Thyroid gland (tissue), 4 donors: ENCODE measurements around the gene SPECC1.
"Not testable (repeated sequence)": the region's sequence is repeated elsewhere in the genome, so short reads cannot be mapped to it uniquely, and the experiment has no call there.

Experiments used
- CTCF ChIP-seq, 6 experiments: fragments of 200-600 bp in 3 of 6; fragments of 450-650 bp in 3 of 6; sonication (generic) in 3 of 6; IDR thresholded peaks; one replicate each; pipeline ENCODE4 v1.5.1; 2016 to 2019; ENCODE audit warnings: antibody characterized with exemption in 6 of 6, mild to moderate bottlenecking in 2 of 6, inconsistent platforms in 1 of 6, moderate library complexity in 1 of 6
- POLR2A ChIP-seq, 2 donors: fragments of 450-650 bp; IDR thresholded peaks; one replicate each; pipeline ENCODE4 v1.6.1; 2017; ENCODE audit warnings: antibody characterized with exemption in 2 of 2, mild to moderate bottlenecking in 2 of 2, moderate library complexity in 1 of 2

GRCh38 chr17:20239776-20240175 lies 230.6 kb downstream of the SPECC1 start:
- TF ChIP-seq CTCF, POLR2A (IDR thresholded peaks at IDR 0.05): not testable (repeated sequence)
